T-helper 2 cell treated with Interferon-gamma antibody and Interleukin-4, amounts not matched to agents 5 μg/mL and 100 μg/mL, for 36 hours (primary cell): ENCODE measurements around the gene TPI1.
"Not testable (repeated sequence)": the region's sequence is repeated elsewhere in the genome, so short reads cannot be mapped to it uniquely, and the experiment has no call there.

Experiments used
- DNase-seq: peaks from one replicate; pipeline ENCODE4 v3.0.0; 2021; ENCODE audit warnings: low spot score
- H3K27ac Mint-ChIP-seq: one replicate; pipeline ENCODE4 v1.8.0; 2021; ENCODE audit warnings: mild to moderate bottlenecking, mixed read lengths
- H3K27me3 Mint-ChIP-seq: one replicate; pipeline ENCODE4 v1.8.0; 2021; ENCODE audit warnings: low read depth, mixed read lengths
- H3K36me3 Mint-ChIP-seq: one replicate; pipeline ENCODE4 v1.8.0; 2021; ENCODE audit warnings: low read depth, mixed read lengths
- H3K4me1 Mint-ChIP-seq: one replicate; pipeline ENCODE4 v1.8.0; 2021; ENCODE audit warnings: low read depth, mixed read lengths
- H3K4me3 Mint-ChIP-seq: one replicate; pipeline ENCODE4 v1.8.0; 2022; ENCODE audit warnings: mild to moderate bottlenecking, moderate library complexity, mixed read lengths
- H3K9me3 Mint-ChIP-seq: one replicate; pipeline ENCODE4 v1.8.0; 2021; ENCODE audit warnings: mixed read lengths

Gene TPI1

GRCh38 chr12:6861391-6861790 is 5.9 kb upstream of the TPI1 start:
- Mint-ChIP-seq H3K27ac (no peak overlapping the region), H3K27me3 (no peaks in the 10 kb centered on the region), H3K4me3 (no peak overlapping the region), H3K4me1 (peaks cover 4% of the 10 kb centered on the region), H3K36me3 (peaks cover 64% of the 10 kb centered on the region), H3K9me3 (no peaks in the 10 kb centered on the region)
- no peak for DNase-seq

- peak overlapping the region; percentile 58 for H3K27ac Mint-ChIP-seq
- no peak for DNase-seq
- H3K27me3 Mint-ChIP-seq: no peaks in the 10 kb centered on the region
- H3K9me3 Mint-ChIP-seq: no peaks in the 10 kb centered on the region
- peaks cover 53% of the 10 kb centered on the region for H3K36me3 Mint-ChIP-seq
- no peak overlapping the region for H3K4me3 Mint-ChIP-seq
- H3K4me1 Mint-ChIP-seq: peaks cover 7% of the 10 kb centered on the region
Measured at GRCh38 chr12:6863033-6863432, 4.3 kb upstream of the TPI1 start.

GRCh38 chr12:6863586-6864321 is 3.6 kb upstream of the TPI1 start:
- Mint-ChIP-seq H3K9me3 (no peaks in the 10 kb centered on the region), H3K36me3 (peaks cover 58% of the 10 kb centered on the region), H3K27ac (peak overlapping the region; percentile 58), H3K4me3 (no peak overlapping the region), H3K27me3 (no peaks in the 10 kb centered on the region), H3K4me1 (peaks cover 13% of the 10 kb centered on the region)
- DNase-seq: no peak

GRCh38 chr12:6865307-6865706 is 2.0 kb upstream of the TPI1 start:
- H3K9me3 Mint-ChIP-seq, DNase-seq, H3K27ac Mint-ChIP-seq, H3K27me3 Mint-ChIP-seq: not testable (repeated sequence)
- H3K36me3 Mint-ChIP-seq: peaks cover 71% of the 10 kb centered on the region
- H3K4me3 Mint-ChIP-seq: peak overlapping the region; percentile 30
- peaks cover 28% of the 10 kb centered on the region for H3K4me1 Mint-ChIP-seq

DNA sequence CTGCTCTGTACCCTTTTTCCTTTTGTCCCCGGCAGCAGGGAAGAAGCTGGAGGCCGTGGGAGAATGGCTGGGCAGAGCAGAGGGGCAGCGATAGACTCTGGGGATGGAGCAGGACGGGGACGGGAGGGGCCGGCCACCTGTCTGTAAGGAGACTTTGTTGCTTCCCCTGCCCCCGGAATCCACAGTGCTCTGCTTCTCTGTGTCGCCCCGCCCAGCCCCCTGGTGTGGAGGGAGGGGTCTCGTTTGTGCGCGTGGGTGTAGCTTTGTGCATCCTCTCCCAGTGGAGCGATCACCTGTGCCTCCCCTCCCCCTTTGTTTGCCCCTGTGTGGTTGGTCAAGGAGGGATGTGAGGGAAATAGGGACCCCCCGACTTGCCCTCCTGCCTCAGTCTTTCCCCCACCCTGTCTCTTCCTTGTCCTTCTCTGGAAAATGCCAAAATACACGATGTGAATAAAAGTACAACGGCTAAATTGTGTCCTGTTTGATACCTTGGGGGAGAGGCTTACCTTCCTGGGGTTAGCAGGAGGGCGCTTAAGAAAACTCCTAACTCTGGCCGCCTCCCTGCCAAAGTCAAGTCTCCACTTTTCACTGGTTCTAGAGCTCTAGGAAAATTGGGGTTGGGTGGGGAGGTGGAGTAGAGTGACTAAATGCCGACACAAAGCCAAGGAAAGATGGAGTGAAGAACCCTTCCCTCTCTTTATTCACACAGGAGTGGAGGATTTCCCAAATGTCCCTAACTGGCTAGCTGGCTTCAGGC is 990 bp upstream of the TPI1 start:
- Mint-ChIP-seq H3K4me1 (peaks cover 37% of the 10 kb centered on the region), H3K27me3 (no peaks in the 10 kb centered on the region), H3K36me3 (peaks cover 70% of the 10 kb centered on the region), H3K27ac (no peak overlapping the region), H3K4me3 (peak overlapping the region; percentile 92), H3K9me3 (no peaks in the 10 kb centered on the region)
- no peak for DNase-seq

GRCh38 chr12:6866920-6867412 is 365 bp upstream of the TPI1 start:
- peak overlapping the region; percentile 92 for H3K27ac Mint-ChIP-seq
- peak overlapping the region; percentile 92 for H3K4me3 Mint-ChIP-seq
- no peak for DNase-seq
- no peaks in the 10 kb centered on the region for H3K9me3 Mint-ChIP-seq
- H3K27me3 Mint-ChIP-seq: no peaks in the 10 kb centered on the region
- H3K4me1 Mint-ChIP-seq: peaks cover 42% of the 10 kb centered on the region
- H3K36me3 Mint-ChIP-seq: peaks cover 70% of the 10 kb centered on the region

DNA sequence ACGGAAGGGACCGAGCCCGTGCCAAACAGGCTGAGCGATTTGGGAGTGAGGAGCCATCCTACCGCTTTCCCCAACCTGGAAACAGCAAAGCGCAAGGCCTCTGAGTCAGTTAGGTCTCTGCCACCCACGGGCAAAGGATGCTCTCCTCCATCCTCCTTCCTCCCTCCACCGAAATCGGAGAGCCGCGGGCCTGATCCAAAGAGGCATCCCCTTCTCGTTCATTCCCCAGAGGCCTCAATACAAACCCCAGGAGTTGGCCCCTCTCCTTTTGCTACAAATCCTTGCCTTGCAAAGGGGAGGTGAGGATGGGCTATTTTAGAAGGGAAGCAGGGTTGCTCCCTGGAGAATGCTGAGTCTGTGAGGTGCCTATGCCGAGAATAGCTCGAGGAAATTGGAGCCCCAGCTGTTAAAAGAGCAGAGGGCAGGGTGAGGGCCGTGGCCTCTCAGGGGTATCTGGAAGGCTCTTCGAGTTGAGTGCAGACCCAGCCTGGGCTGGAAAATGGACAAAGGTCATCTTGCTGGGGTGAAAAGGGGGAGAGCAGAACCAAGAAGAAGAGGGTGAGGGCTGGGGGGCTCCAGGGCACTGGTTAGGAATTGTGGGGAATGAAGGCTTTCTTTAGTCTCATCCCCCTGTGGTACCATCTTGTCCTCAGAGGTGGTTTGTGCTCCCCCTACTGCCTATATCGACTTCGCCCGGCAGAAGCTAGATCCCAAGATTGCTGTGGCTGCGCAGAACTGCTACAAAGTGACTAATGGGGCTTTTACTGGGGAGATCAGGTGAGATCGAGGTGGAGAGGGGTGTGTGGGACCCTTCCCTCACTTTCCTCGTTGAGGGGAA is 1.1 kb downstream of the TPI1 start:
- DNase-seq: no peak
- Mint-ChIP-seq H3K27ac (peak overlapping the region; percentile 80), H3K4me3 (peak overlapping the region; percentile 93), H3K27me3 (no peaks in the 10 kb centered on the region), H3K36me3 (peaks cover 65% of the 10 kb centered on the region), H3K4me1 (peaks cover 44% of the 10 kb centered on the region), H3K9me3 (no peaks in the 10 kb centered on the region)

DNA sequence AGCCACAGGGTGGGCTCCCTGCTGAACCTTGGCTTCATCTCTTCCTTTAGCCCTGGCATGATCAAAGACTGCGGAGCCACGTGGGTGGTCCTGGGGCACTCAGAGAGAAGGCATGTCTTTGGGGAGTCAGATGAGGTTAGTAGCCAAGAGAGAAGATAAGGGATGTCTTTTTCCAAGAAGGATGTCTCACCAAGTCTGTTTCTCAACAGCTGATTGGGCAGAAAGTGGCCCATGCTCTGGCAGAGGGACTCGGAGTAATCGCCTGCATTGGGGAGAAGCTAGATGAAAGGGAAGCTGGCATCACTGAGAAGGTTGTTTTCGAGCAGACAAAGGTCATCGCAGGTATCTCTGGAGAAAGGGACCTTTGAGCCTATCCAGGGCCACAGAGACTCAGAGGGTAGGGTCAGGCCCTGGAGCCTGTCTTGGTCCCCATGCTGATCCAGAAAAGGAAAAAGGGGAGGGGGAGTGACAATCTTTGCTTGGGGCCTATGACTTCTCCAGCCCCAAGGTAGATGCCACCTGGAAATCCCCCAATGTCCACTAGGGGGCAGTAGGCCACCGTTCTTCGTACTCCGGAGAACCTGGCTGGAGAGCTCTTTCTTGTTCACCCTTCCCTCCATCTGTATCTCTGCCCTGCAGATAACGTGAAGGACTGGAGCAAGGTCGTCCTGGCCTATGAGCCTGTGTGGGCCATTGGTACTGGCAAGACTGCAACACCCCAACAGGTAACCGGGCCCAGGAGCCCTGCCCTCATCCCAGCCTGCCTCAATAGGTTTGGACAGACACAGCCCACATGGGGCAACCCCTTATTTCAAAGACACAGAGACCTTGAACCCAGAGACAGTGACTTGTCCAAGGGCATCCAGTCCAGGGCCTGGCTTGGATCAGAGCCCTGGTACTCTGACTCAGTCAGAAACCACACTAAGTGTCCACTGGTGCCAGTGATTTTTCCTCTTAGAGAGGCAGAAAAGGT is 2.0 kb downstream of the TPI1 start:
- peaks cover 60% of the 10 kb centered on the region for H3K36me3 Mint-ChIP-seq
- DNase-seq: peak; percentile 71
- H3K27ac Mint-ChIP-seq: peak overlapping the region; percentile 80
- peak overlapping the region; percentile 93 for H3K4me3 Mint-ChIP-seq
- H3K27me3 Mint-ChIP-seq: no peaks in the 10 kb centered on the region
- H3K9me3 Mint-ChIP-seq: no peaks in the 10 kb centered on the region
- H3K4me1 Mint-ChIP-seq: peaks cover 47% of the 10 kb centered on the region

- not testable (repeated sequence) for H3K9me3 Mint-ChIP-seq, H3K27me3 Mint-ChIP-seq, DNase-seq
- Mint-ChIP-seq H3K4me3 (peak overlapping the region; percentile 93), H3K27ac (peak overlapping the region; percentile 31), H3K4me1 (peaks cover 49% of the 10 kb centered on the region), H3K36me3 (peaks cover 55% of the 10 kb centered on the region)
Measured at GRCh38 chr12:6870304-6870703, 3.0 kb downstream of the TPI1 start.

- Mint-ChIP-seq H3K4me3 (peak overlapping the region; percentile 93), H3K27me3 (no peaks in the 10 kb centered on the region), H3K9me3 (no peaks in the 10 kb centered on the region), H3K4me1 (peaks cover 51% of the 10 kb centered on the region), H3K27ac (peak overlapping the region; percentile 88), H3K36me3 (peaks cover 51% of the 10 kb centered on the region)
- peak; percentile 50 for DNase-seq
Measured at GRCh38 chr12:6871052-6871957, 4.0 kb downstream of the TPI1 start.

DNA sequence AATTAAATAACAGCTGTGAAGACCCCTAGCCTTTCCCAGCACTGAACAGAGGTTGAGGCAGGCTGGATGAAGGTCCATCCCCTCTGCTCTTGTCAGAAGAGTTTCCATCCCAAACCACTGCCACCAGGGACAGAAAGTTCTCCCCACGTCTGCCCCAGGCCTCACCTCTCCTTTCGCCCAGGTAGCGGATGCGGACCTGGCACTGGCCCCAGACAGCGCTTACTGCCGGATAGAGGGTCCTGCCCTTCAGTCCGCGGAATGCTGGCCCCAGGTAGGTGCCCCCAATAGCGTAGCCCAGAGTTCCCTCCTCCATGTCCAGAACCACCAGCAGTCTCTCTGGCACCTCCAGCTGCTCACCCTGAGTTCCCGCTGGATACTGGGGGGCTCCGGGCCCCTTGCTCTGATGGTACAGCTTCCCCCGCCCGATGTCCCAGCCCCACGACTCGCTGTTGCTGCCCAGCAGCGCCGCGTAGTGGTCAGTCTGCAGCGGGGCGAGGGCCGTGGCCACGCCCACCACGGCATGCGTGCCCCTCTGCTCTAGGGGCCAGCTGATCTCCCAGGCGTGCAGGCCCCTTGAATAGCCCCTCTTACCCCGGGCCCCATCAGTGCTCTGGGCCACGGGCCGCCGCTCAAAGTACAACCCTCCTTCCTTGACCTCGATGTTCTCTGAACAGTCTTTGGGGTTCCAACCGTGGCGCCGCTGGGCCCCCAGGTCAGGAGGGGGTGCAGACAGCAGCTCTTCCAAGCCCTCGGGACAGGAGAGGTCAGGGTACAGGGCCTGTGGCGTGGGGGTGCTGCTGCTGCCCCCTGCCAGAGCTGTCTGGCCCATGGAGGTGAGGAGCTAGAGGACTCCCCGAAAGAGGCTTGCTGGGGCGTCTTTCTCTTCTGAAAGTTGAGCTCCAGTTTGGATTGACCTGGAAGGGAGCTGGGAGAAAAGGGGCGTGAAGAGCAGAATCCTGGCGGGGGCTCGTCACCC is 5.0 kb downstream of the TPI1 start:
- H3K4me3 Mint-ChIP-seq: peak overlapping the region; percentile 93
- peaks cover 48% of the 10 kb centered on the region for H3K4me1 Mint-ChIP-seq
- DNase-seq: peak; percentile 84
- H3K36me3 Mint-ChIP-seq: peaks cover 54% of the 10 kb centered on the region
- H3K27me3 Mint-ChIP-seq: no peaks in the 10 kb centered on the region
- H3K9me3 Mint-ChIP-seq: no peaks in the 10 kb centered on the region
- peak overlapping the region; percentile 88 for H3K27ac Mint-ChIP-seq
